SKM-1 (cell line): ENCODE results near the gene PCDHB10.
A peak's percentile ranks its signal among the peaks of the same experiment; 100 is the strongest.
"Not testable (repeated sequence)": the region's sequence is repeated elsewhere in the genome, so short reads cannot be mapped to it uniquely, and the experiment has no call there.

Source experiments
- DNase-seq: peaks from one replicate; lab custom pipeline; 2025; ENCODE audit not compliant: unreplicated experiment; lab: John Stamatoyannopoulos, UW

PCDHB10 gene

DNA sequence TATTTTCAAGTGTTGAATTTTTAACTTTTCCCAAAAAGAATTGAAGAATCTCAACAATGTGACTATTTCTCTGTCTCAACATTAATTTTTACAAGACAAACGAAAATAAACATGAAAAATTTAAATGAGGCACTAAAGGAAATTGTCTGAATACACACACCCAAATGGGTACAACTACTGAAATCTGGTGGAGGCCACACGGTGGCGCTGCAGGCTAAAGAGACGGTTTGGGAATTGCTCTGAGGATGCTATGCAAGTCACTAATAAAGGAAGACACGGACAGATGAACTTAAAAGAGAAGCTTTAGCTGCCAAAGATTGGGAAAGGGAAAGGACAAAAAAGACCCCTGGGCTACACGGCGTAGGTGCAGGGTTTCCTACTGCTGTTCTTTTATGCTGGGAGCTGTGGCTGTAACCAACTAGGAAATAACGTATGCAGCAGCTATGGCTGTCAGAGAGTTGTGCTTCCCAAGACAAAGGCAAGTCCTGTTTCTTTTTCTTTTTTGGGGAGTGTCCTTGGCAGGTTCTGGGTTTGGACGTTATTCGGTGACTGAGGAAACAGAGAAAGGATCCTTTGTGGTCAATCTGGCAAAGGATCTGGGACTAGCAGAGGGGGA, at the start of gene PCDHB10:
Gene PCDHB10, plus strand, starts transcription at position 244 of the 616 bp plus-strand sequence. Its CDS starts 200 bp downstream, at position 444.
- DNase-seq = peak; percentile 7

- no peak for DNase-seq
These were observed 42.3 kb upstream of the PCDHB10 start, which contains the start of gene PCDHB6 for GRCh38 chr5:141149812-141150211. TSS of gene PCDHB6 (plus strand) at chr5:141150057. CDS start at chr5:141150258, 201 bp downstream.

GRCh38 chr5:141150224-141150992, 41.7 kb upstream of the PCDHB10 start:
- DNase-seq = no peak

- no peak for DNase-seq
These were observed 41.2 kb upstream of the PCDHB10 start for GRCh38 chr5:141150993-141151325.

DNA sequence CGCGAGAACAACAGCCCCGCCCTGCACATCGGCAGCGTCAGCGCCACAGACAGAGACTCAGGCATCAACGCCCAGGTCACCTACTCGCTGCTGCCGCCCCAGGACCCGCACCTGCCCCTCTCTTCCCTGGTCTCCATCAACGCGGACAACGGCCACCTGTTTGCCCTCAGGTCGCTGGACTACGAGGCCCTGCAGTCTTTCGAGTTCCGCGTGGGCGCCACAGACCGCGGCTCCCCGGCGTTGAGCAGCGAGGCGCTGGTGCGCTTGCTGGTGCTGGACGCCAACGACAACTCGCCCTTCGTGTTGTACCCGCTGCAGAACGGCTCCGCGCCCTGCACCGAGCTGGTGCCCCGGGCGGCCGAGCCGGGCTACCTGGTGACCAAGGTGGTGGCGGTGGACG, 40.5 kb upstream of the PCDHB10 start:
- DNase-seq = not testable (repeated sequence)

- DNase-seq = not testable (repeated sequence)
These were observed 40.1 kb upstream of the PCDHB10 start for GRCh38 chr5:141152096-141152495.

- no peak for DNase-seq
These were observed 36.4 kb upstream of the PCDHB10 start for GRCh38 chr5:141155540-141156374.

DNA sequence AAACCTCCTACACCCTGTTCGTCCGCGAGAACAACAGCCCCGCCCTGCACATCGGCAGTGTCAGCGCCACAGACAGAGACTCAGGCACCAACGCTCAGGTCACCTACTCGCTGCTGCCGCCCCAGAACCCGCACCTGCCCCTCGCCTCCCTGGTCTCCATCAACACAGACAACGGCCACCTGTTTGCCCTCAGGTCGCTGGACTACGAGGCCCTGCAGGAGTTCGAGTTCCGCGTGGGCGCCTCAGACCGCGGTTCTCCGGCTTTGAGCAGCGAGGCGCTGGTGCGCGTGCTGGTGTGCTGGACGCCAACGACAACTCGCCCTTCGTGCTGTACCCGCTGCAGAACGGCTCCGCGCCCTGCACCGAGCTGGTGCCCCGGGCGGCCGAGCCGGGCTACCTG, 34.8 kb upstream of the PCDHB10 start:
- DNase-seq = not testable (repeated sequence)

DNA sequence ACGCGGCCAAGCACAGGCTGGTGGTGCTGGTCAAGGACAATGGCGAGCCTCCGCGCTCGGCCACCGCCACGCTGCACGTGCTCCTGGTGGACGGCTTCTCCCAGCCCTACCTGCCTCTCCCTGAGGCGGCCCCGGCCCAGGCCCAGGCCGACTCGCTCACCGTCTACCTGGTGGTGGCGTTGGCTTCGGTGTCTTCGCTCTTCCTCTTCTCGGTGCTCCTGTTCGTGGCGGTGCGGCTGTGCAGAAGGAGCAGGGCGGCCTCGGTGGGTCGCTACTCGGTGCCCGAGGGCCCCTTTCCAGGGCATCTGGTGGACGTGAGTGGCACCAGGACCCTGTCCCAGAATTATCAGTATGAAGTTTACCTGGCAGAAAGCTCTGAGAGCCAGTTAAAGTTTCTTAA, 34.3 kb upstream of the PCDHB10 start:
- not testable (repeated sequence) for DNase-seq

GRCh38 chr5:141172381-141173204, 19.6 kb upstream of the PCDHB10 start, which contains the start of gene PCDHB7:
TSS of gene PCDHB7 (plus strand) at chr5:141172644. CDS start at chr5:141172836, 192 bp downstream.
- no peak for DNase-seq

DNA sequence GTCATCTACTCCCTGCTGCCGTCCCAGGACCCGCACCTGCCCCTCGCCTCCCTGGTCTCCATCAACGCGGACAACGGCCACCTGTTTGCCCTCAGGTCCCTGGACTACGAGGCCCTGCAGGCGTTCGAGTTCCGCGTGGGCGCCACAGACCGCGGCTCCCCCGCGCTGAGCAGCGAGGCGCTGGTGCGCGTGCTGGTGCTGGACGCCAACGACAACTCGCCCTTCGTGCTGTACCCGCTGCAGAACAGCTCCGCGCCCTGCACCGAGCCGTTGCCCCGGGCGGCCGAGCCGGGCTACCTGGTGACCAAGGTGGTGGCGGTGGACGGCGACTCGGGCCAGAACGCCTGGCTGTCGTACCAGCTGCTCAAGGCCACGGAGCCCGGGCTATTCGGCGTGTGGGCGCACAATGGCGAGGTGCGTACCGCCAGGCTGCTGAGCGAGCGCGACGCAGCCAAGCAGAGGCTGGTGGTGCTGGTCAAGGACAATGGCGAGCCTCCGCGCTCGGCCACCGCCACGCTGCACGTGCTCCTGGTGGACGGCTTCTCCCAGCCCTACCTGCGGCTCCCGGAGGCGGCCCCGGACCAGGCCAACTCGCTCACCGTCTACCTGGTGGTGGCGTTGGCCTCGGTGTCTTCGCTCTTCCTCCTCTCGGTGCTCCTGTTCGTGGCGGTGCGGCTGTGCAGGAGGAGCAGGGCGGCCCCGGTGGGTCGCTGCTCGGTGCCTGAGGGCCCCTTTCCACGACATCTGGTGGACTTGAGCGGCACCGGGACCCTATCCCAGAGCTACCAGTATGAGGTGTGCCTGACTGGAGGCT, 17.7 kb upstream of the PCDHB10 start:
- not testable (repeated sequence) for DNase-seq

DNA sequence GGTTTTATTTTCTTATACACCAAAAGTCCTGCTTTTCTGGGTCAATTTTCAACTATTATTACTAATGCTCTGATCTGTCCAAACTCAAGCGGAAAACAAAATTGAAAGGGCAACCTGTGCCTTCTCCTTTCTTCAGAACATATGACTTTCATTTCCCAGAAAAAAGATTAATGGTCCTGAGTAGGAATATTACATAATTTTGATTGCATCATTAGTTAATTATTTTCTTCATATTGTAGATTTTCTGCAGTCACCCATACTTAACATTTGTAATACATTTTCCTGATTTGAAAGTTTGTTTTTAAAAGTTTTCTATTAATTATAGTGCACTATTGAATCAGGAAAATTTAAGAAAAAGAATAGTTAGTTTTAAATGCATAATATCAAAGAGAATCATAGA, 16.2 kb upstream of the PCDHB10 start:
- no peak for DNase-seq

- not testable (repeated sequence) for DNase-seq
These were observed 14.5 kb upstream of the PCDHB10 start, which contains the start of gene PCDHB8 for GRCh38 chr5:141177577-141178191. TSS of gene PCDHB8 (plus strand) at chr5:141177790. CDS start at chr5:141178035, 245 bp downstream.

GRCh38 chr5:141179371-141179770, 12.8 kb upstream of the PCDHB10 start:
- DNase-seq = not testable (repeated sequence)

DNA sequence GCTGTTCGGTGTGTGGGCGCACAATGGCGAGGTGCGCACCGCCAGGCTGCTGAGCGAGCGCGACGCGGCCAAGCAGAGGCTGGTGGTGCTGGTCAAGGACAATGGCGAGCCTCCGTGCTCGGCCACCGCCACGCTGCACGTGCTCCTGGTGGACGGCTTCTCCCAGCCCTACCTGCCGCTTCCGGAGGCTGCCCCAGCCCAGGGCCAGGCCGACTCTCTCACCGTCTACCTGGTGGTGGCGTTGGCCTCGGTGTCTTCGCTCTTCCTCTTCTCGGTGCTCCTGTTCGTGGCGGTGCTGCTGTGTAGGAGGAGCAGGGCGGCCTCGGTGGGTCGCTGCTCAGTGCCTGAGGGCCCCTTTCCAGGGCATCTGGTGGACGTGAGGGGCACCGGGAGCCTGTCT, 12.3 kb upstream of the PCDHB10 start:
- not testable (repeated sequence) for DNase-seq

GRCh38 chr5:141180313-141180712, 11.8 kb upstream of the PCDHB10 start:
- DNase-seq = no peak

- DNase-seq = no peak
These were observed 9.9 kb upstream of the PCDHB10 start, which contains the start of gene PCDHB16 for GRCh38 chr5:141182248-141182647. TSS of gene PCDHB16 (plus strand) at chr5:141182387. CDS start at chr5:141182560, 173 bp downstream.

GRCh38 chr5:141184117-141184855, 7.9 kb upstream of the PCDHB10 start:
- DNase-seq = not testable (repeated sequence)
